ENCODE measurements around the gene ECHS1.

ECHS1 gene

GRCh38 chr10:133338080-133339071, 34.8 kb downstream of the ECHS1 start:
- DNase-seq, result no peak

GRCh38 chr10:133337370-133337725, 35.8 kb downstream of the ECHS1 start:
- DNase-seq, result no peak

GRCh38 chr10:133336577-133337369, 36.4 kb downstream of the ECHS1 start, which contains the start of gene CALY:
TSS of gene CALY (minus strand) at chr10:133336896. CDS start at chr10:133328989, 7,907 bp downstream.
- peak; percentile 45 for DNase-seq

- no peak for DNase-seq
Observed at GRCh38 chr10:133336118-133336576, 37.0 kb downstream of the ECHS1 start.

- peak; percentile 62 for DNase-seq
Observed at GRCh38 chr10:133335246-133336117, 37.7 kb downstream of the ECHS1 start.

GRCh38 chr10:133334503-133335245, 38.5 kb downstream of the ECHS1 start:
- no peak for DNase-seq

- no peak for DNase-seq
Observed at GRCh38 chr10:133332936-133333699, 40.0 kb downstream of the ECHS1 start.

- DNase-seq, result peak; percentile 85
Observed at GRCh38 chr10:133329491-133330202, 43.5 kb downstream of the ECHS1 start.

- no peak for DNase-seq
Observed at GRCh38 chr10:133328358-133329343, 44.5 kb downstream of the ECHS1 start.

GRCh38 chr10:133327651-133328357, 45.4 kb downstream of the ECHS1 start:
- DNase-seq, result no peak

GRCh38 chr10:133326745-133327650, 46.2 kb downstream of the ECHS1 start:
- DNase-seq, result no peak

- DNase-seq, result no peak
Observed at GRCh38 chr10:133326223-133326551, 47.0 kb downstream of the ECHS1 start.

- no peak for DNase-seq
Observed at GRCh38 chr10:133325440-133326222, 47.5 kb downstream of the ECHS1 start.

- DNase-seq, result no peak
Observed at GRCh38 chr10:133324857-133325260, 48.3 kb downstream of the ECHS1 start.

- DNase-seq, result peak; percentile 79
Observed at GRCh38 chr10:133324198-133324792, 48.9 kb downstream of the ECHS1 start.

Data from T1000 (cell line).